KMS-11 (cell line): Measurements from ENCODE around the gene CFAP65.

Source experiments
- H2AFZ ChIP-seq: fragments of 200-600 bp; sonication (generic); 2 replicates; pipeline ENCODE4 v1.6.1; 2016; ENCODE audit warnings: antibody characterized with exemption, mixed run types, low read depth
- H3K27ac ChIP-seq: fragments of 200-600 bp; sonication (generic); 2 replicates; pipeline ENCODE4 v1.6.1; 2016; ENCODE audit warnings: mild to moderate bottlenecking, mixed run types
- H3K27me3 ChIP-seq: fragments of 200-600 bp; sonication (generic); 2 replicates; pipeline ENCODE4 v1.6.1; 2017; ENCODE audit warnings: mild to moderate bottlenecking, low read depth, mixed run types, moderate library complexity; ENCODE audit not compliant: insufficient read depth
- H3K36me3 ChIP-seq: fragments of 200-600 bp; sonication (generic); 2 replicates; pipeline ENCODE4 v1.6.1; 2017; ENCODE audit warnings: mild to moderate bottlenecking, mixed run types; ENCODE audit not compliant: insufficient read depth
- H3K4me1 ChIP-seq: fragments of 200-600 bp; sonication (generic); 2 replicates; pipeline ENCODE4 v1.6.1; 2016; ENCODE audit warnings: mild to moderate bottlenecking, low read depth, mixed run types; ENCODE audit not compliant: poor library complexity, severe bottlenecking
- H3K4me2 ChIP-seq: fragments of 200-600 bp; sonication (generic); 2 replicates; pipeline ENCODE4 v1.7.0; 2016; ENCODE audit warnings: mild to moderate bottlenecking, mixed run types
- H3K4me3 ChIP-seq: fragments of 200-600 bp; sonication (generic); IDR thresholded peaks from 2 replicates; pipeline ENCODE4 v1.6.1; 2017; ENCODE audit warnings: low read depth, low read length, mixed read lengths; ENCODE audit not compliant: insufficient read depth
- H3K79me2 ChIP-seq: fragments of 200-600 bp; sonication (generic); 2 replicates; pipeline ENCODE4 v1.6.1; 2016; ENCODE audit warnings: low read depth, mixed run types; ENCODE audit not compliant: insufficient read depth
- H3K9ac ChIP-seq: fragments of 200-600 bp; sonication (generic); 2 replicates; pipeline ENCODE4 v1.6.1; 2016; ENCODE audit warnings: mild to moderate bottlenecking, mixed run types
- H4K20me1 ChIP-seq: fragments of 200-600 bp; sonication (generic); 2 replicates; pipeline ENCODE4 v1.6.1; 2016; ENCODE audit warnings: mild to moderate bottlenecking, mixed run types; ENCODE audit not compliant: insufficient read depth
- CTCF ChIP-seq: fragments of 200-600 bp; sonication (generic); conservative IDR thresholded peaks from 2 replicates; pipeline ENCODE4 v1.6.1; 2017; ENCODE audit warnings: low read depth, mild to moderate bottlenecking, antibody characterized with exemption, low read length, moderate library complexity, mixed read lengths

CFAP65 gene

GRCh38 chr2:218990052-218990451 lies 51.3 kb downstream of the CFAP65 start:
- H3K79me2 ChIP-seq = no peaks in the 10 kb centered on the region
- peaks cover 54% of the 10 kb centered on the region for H3K27me3 ChIP-seq
- no peak overlapping the region for H3K27ac ChIP-seq
- no peak overlapping the region for H2AFZ ChIP-seq
- no peak for TF ChIP-seq CTCF
- H3K9ac ChIP-seq = no peak overlapping the region
- no peaks in the 10 kb centered on the region for H4K20me1 ChIP-seq
- H3K36me3 ChIP-seq = no peaks in the 10 kb centered on the region
- no peak overlapping the region for H3K4me3 ChIP-seq
- no peak overlapping the region for H3K4me2 ChIP-seq
- H3K4me1 ChIP-seq = peaks cover 7% of the 10 kb centered on the region

GRCh38 chr2:218988650-218989049 lies 52.7 kb downstream of the CFAP65 start:
- Histone ChIP-seq H3K27ac (no peak overlapping the region), H3K79me2 (no peaks in the 10 kb centered on the region), H3K4me3 (no peak overlapping the region), H3K4me1 (peaks cover 2% of the 10 kb centered on the region), H2AFZ (no peak overlapping the region), H4K20me1 (no peaks in the 10 kb centered on the region), H3K27me3 (peaks cover 67% of the 10 kb centered on the region), H3K9ac (no peak overlapping the region), H3K4me2 (no peak overlapping the region), H3K36me3 (no peaks in the 10 kb centered on the region)
- TF ChIP-seq CTCF = no peak

GRCh38 chr2:218988164-218988563 lies 53.2 kb downstream of the CFAP65 start:
- no peak overlapping the region for H3K9ac ChIP-seq
- no peak overlapping the region for H2AFZ ChIP-seq
- TF ChIP-seq CTCF = no peak
- H3K4me1 ChIP-seq = no peaks in the 10 kb centered on the region
- no peak overlapping the region for H3K27ac ChIP-seq
- H3K4me2 ChIP-seq = no peak overlapping the region
- H3K27me3 ChIP-seq = peaks cover 70% of the 10 kb centered on the region
- no peaks in the 10 kb centered on the region for H3K79me2 ChIP-seq
- no peaks in the 10 kb centered on the region for H3K36me3 ChIP-seq
- H4K20me1 ChIP-seq = no peaks in the 10 kb centered on the region
- no peak overlapping the region for H3K4me3 ChIP-seq

- no peak overlapping the region for H3K9ac ChIP-seq
- no peak overlapping the region for H3K4me3 ChIP-seq
- no peaks in the 10 kb centered on the region for H3K36me3 ChIP-seq
- no peak overlapping the region for H3K27ac ChIP-seq
- peaks cover 71% of the 10 kb centered on the region for H3K27me3 ChIP-seq
- H3K79me2 ChIP-seq = no peaks in the 10 kb centered on the region
- no peaks in the 10 kb centered on the region for H4K20me1 ChIP-seq
- H3K4me1 ChIP-seq = peaks cover under 1% of the 10 kb centered on the region
- no peak for TF ChIP-seq CTCF
- no peak overlapping the region for H2AFZ ChIP-seq
- no peak overlapping the region for H3K4me2 ChIP-seq
Measured at GRCh38 chr2:218986148-218986761, 55.1 kb downstream of the CFAP65 start.
